Frontal cortex (tissue), 4 donors: Measurements from ENCODE around the gene CDH15. TPM values are rescaled to one million over a fixed set of nuclear protein-coding genes. Genes with fewer than 3 reads are reported as not detected.
"Not testable (repeated sequence)": the region's sequence is repeated elsewhere in the genome, so short reads cannot be mapped to it uniquely, and the experiment has no call there.

Source experiments
- DNase-seq, 2 donors: peaks; one replicate each; pipeline ENCODE4 v3.0.0; 2012; ENCODE audit warnings: low spot score in 2 of 2
- FAIRE-seq: peaks from 2 replicates; lab custom pipeline; 2012; peaks lifted over from hg19 to GRCh38; lab: Jason Lieb, UNC
- total RNA-seq: library from RNA; depleted of rRNA; stranded (reverse); fragments of >200 nt; gene quantifications from one replicate; pipeline ENCODE4 v1.2.3, GENCODE V29; 2014
- donor health status: control.
- donor health status: control.
- donor health status: control.

CDH15 gene
- total RNA-seq, 1 donor from 2014 or later, result 0.41 TPM

DNA sequence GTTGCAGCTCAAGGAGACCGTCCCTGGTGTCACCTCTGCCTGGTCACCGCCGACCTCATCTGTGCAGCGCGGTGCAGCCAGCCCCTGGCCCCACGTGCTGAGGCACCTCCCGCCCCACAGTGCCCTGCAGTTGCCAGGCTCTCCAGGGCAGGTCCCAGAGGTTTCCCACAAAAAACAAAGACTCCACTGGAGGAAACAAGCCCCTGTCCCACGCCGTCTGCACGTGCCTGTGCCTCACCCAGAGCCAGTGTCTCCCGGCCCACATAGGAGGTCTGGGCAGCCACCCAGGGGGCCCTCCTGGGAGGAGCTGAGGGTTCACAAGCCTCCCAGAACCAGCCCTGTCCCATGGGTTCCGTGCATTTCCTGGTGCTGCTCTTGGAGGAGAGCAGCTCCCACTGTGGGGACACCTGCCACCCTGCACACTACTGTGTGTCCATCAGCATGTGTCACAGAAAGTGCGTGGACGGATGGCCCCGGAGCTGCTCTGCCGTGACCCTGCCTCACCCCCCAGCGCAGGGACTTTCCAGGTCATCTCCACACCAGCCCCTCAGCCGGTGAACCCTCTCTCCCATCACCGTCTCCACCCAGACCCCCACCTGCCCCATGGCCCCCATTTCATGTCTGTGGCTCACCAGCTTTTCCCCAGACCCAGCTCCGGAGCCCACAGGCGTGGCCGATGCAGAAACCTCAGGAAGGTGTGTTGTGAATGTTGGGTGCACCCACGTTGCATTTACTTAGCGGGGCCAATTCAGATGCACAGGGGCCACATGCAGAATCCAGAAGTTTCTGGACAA lies 17.0 kb upstream of the CDH15 start:
- no peak for DNase-seq
- no peak for FAIRE-seq

DNA sequence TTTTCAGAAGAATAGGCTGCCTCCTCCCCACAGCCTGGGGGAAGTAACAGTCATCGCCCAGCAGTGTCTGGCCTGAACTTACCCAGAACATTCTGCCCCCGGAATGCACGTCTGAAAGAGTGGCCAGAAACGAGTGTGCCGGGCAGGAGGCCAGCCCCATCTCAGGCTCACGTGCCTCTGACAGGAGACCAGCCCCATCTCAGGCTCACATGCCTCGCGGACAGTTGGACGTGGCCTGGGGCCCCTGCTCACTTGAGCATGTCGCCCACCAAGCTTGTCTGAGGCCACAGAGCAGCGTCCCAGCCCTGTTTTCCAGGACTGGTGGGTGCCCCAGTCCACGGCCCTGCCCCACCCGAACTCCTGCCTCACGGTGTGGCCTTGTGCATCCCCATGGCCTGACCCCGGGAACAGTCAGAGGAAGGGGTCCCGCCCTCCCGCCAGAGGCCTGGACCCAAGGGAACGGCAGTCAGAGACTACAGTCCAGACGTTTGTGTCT lies 16.3 kb upstream of the CDH15 start:
- FAIRE-seq, result no peak
- peak in 1 of 2 donors; percentile 60 for DNase-seq

DNA sequence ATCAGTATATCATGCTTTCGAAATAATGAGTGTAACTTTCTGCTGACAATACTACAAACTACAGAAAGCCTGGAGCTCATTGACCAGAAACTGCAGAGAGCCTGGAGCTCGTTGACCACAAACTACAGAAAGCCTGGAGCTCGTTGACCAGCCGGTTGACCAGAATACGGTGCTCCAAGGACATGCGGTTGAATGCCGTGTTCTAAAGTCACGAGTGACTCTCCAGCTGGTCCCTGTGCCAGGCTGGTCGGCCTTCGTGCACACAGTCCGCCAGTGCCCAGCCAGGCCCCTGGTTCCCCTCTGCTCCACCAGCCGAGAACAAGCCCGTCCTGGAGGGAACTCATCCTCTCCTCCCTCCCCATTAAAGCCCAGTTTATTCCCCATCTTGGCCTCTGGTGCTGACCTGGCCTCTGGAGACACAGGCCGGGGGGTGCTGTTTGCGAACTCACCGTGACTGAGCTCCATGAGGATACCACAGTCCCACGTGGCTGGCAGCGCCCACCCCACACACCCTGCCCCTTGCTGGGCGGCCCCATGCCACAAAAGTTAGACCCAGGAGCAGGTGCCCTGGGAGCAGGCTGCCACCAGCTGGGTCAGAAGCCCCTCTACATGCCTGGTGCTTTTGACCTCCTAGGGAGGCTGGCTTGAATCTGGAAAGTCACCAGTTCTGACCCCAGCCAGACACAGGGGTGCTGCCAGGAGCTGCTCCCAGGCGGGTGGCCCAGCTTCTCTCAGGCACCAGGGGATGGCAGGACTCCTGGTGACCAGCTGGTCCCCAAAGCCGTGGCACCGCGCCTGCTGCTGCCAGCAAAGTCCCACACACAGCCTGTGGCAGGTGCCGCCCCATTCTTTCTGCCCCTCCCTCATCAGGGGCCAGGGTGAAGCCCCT lies 15.5 kb upstream of the CDH15 start:
- DNase-seq (no peak), FAIRE-seq (no peak)

DNA sequence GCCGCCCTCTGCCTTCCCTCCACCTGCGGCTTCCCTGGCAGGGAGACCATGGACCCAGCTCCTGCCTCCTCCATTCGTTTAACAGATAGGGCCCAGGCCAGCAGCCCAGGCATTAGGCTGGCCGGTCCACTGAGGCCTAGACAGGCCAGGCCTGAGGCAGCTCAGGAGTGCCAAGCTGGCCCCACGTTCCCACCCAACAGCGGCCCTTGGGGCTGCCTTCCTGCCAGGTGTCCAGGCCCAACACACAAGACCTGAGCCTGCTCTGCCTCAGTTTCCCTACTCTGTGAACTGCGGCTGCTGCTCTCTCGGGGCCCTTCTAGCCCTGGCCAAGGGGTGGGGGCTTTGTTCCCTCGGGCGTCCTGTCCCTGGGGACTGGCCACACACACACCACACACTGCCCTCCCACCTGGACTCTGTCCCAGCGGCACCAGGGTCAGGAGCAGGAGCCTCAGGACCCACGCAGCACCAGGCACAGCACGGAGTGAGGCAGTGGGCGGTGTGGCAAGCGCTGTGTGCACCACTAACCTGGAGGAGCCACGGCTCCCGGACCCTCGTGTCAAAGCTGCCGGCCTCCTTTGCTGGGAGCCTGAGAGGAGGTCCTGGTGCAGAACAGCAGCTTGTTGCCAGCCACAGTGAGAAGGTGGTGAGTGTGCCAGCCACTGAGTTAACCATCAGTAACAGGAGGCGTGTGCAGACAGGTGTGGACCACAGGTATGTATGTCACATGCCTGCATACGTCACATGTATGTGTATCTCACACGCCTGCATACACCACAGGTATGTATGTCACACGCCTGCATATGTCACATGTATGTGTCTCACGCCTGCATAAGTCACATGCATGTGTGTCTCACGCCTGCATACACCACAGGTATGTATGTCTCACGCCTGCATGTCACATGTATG lies 14.6 kb upstream of the CDH15 start:
- no peak for FAIRE-seq
- no peak for DNase-seq

DNA sequence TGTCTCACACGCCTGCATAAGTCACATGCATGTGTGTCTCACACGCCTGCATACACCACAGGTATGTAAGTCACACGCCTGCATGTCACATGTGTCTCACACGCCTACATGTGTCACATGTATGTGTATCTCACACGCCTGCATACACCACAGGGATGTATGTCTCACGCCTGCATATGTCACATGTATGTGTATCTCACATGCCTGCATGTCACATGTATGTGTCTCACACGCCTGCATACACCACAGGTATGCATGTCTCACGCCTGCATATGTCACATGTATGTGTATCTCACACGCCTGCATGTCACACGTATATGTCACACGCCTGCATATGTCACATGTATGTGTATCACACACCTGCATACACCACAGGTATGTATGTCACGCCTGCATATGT lies 13.8 kb upstream of the CDH15 start:
- DNase-seq, result no peak
- FAIRE-seq, result no peak

DNA sequence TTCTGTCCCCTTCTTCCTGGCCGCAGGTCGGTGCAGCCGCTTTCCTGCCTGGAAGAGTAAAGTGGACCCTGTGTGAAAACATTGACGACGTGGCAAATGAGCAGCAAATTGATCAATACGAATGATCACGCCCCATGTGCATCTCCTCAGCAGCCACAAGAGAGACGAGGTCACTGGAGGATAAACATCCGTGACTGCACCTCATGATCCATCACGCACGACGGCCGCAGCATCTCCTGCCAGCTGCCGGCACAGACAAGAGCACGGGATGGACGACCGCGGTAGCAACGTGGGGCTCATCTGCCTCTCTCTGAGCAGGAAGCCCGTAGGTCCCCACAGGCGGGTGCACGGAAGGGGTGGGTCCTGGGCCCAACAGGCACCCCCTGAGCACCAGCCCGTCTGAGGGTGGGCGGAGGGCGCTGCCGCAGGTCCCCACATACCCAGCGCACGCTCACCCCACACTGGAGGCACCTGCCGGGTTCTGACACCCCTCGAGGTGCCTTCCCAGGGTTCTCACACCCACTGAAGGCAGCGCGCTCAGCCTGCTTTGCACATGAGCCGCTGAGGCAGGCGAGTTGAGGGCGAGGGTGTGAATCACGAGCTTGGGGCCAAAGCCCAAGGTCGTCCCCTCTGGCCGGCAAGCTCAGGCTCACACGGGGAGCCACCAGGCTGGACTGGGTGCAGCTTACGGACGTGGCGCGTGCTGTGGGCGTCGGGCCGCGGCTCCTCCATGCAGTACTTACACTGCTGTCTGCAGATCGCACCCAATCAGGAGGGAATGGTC lies 12.3 kb upstream of the CDH15 start:
- DNase-seq (no peak), FAIRE-seq (no peak)

DNA sequence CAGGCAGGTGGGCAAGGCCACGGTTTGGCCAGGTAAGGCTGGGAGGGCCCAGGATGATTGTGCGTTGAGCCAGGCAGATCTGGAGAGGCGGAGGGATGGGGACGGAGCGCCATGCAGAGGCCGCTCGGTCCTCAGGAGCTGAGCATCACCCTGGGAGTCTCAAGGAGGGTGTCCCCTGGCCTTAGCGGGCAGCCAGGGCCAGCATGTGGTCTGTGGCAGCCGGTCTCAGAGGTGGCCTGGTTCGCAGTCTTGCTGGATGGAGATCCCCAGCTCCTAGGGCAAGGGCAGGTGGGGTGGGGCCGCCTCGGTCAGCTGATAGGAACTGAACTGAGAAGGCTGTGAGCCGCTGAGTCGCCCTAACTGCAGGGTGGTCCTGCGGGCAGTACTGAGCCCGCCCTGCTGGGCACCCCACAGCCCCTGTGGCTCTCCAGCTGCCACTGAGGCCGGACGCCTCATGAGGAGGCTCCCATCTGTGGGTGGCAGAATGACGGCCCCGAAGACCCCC lies 11.6 kb upstream of the CDH15 start:
- DNase-seq, result no peak
- FAIRE-seq, result no peak

DNA sequence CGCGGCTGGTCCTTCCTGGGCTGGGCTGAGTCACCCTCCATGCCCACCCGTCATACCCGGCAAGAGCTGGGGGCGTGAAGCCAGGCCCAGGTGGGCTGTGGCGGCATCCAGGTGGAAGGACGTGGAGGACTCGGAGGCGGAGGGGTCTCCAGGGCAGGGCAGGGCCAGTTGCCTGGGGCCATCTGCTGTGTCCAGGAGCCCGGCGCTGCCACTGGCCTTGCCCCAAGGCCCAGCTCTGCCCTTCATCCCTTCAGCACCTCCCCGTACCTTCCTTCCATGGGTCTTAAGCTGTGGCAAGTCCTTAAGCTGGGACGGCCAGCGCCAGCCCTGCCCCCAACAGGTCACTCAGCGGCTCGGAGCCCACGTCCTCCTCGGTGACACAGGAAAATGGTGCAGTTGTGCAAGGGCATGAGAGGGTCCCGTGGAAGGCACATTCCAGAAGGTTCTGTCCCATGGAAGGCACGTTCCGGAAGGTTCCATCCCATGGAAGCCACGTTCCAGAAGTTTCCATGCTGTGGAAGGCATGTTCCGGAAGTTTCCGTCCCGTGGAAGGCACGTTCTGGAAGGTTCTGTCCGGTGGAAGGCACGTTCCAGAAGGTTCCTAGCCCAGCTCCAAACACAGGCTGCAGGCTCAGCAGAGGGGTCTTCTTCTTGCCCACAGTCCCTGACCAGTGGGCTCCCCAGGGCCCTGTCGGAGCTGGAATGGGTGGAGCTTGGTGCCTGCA lies 10.4 kb upstream of the CDH15 start:
- FAIRE-seq (no peak), DNase-seq (no peak)

DNA sequence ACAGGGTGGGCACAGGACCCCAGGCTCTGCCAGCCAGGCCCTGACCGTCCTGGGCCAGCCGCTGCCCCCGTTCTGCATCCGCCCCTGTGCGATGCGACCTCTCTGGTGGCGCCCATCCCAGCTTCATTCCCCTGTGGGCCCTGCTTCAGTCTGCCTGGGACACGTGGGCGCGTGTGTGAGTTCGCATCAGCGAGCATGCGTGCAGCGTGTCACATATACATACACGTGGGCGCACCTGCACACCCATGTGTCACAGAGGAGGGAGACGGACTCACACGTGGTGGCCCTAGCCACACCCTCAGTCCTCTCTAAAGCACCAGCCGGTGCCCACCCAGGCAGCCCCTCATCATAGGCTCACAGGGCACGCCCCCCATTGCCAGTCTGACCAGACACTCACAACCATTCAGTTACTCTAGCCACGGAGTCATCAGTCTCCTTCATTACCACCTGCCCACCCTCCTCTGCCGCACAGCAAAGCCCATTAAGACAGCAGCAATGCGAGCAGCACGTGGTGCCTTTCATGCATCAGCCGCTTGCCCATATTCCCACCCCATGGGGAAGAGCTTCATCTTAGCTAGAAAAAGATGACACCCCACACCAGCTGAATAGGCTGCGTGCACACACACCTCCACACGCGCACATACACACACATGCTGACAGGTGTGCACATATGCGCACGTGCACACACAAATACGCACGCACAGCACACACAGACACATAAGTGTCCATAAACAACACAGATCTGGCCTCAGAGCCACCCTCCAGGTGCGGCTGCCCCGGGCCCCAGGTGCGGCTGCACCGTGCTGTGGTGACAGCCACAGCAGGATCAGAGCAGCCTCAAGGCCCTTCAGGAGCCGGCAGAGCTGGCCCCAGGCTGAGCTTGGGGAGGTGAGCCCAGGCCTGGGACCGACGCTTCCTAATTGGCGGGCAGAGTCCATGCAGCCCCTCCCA lies 9.5 kb upstream of the CDH15 start:
- FAIRE-seq, result no peak
- no peak for DNase-seq

DNA sequence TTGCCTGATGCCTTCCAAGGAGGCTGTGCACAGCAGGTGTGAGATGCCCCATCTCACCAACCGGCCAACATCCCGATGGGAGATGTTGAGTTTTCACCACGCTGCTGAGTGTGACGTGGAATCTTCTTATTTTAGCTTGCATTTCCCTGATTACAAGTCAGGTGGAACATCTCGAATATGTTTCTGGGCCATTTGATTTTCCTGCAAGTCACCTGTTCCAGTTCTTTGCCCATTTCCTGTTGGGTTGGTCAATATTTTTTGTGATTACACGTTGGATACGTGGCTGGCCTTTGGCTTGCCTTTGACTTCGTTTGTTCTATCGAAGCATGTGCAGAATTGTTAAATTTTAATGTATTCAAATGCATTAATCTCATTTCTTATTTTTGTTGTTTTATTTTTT lies 8.3 kb upstream of the CDH15 start:
- DNase-seq (no peak), FAIRE-seq (no peak)

DNA sequence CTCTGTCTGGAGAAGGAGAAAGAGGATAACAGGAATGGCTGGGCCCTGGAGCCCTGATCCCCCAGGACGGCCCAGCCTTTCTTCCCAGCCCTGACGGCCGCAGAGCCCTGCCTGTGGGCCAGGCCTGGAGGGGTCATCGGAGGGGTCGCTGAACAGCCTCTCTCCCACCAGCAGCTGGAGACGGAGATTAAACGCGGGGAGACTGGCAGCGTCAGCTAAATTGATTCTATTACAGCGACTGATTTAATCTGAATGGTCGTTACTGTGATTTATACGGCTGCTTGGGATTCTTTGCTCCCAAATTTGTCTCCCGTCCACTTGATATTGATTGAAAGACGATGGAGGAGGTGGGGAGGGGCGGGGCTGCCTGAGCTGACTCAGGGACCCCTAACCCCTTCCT lies 7.1 kb upstream of the CDH15 start:
- no peak for DNase-seq
- FAIRE-seq, result no peak

DNA sequence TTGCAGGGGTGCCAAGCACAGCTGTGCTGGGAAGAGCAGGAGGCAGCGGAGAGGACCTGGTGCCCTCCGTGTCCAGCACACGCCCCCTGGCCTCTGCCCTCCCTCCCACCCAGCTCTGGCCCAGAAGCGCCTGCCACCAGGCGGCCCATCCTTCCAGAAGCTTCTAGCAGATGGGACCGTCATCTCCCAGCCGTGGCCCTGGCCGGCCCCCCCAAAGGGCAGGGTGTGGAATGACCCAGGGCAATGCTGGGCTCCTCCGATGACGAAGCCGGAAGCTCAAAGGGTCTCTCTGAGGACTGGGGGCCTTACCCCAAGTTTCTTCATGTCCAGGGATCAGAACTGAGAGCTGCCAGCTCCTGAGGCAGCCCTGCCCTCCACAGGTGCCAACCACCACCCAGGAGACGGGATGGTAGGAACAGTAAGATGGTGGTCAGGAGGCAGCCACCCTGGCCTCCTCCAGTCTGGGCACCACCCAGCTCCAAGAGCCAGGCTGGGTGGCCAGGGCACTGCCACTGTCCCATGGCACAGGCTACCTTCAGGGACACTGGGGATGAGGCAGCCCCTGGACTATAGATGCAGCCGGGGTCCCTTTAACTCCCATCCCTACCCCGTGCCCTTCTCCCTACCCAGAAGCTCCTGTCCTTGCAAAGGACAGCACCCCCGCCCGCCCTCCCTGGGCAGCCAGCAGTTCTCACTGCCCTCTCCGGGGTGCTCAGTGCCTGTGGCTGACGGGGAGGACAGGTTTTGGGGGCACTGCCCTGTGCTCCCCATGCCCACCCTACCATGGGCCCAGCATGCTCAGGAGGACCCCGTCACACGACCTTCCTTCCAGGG lies 6.5 kb upstream of the CDH15 start:
- no peak for DNase-seq
- FAIRE-seq, result no peak

DNA sequence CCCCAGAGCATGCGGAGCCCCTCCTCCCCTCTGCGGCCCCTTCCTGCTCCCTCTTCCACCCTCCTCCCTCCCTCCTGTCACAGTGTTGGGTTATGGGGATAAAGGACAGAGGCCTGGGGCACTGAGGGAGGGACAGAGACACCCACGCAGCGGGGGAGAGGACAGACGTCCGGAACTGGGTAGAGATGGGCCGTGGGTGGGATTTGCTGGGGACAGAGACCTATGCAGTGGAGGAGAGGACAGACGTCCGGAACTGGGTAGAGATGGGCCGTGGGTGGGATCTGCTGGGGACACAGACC lies 5.9 kb upstream of the CDH15 start:
- FAIRE-seq, result not testable (repeated sequence)

DNA sequence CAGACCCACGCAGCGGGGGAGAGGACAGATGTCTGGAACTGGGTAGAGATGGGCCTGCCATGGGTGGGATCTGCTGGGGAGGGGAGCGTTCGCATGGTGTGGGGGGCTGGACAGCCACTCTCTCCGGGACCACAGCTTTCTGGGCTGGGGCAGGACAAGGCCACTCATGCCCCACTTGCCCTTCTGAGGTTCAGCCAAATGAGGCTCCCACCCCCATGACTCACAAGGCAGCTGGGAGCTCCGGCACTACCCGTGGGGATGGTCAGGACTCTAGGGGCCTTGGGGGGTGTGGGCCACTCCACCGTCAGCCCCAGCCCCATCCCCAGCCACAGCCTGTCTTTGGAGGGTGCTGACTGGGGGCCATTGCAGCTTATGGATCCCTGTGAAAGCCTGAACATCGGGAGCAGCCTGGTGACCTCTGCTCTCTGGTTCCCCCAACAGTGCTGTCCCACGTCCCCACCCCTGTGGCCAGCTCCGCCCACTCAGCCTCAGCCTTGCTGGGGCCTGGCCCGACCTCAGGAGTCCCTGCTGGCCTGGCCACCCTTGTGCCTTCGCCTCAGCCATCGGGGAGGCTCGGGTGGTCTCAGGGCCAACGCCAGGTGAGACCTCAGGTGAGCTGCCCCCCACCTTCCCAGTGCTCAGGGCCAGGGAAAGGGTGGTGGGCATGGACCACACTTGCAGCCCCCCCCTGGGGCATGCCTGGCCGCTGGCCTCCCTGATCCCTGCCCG lies 4.7 kb upstream of the CDH15 start:
- DNase-seq (no peak), FAIRE-seq (no peak)

More for the DNA sequence above, 5.9 kb upstream of the CDH15 start:
- not testable (repeated sequence) for DNase-seq

DNA sequence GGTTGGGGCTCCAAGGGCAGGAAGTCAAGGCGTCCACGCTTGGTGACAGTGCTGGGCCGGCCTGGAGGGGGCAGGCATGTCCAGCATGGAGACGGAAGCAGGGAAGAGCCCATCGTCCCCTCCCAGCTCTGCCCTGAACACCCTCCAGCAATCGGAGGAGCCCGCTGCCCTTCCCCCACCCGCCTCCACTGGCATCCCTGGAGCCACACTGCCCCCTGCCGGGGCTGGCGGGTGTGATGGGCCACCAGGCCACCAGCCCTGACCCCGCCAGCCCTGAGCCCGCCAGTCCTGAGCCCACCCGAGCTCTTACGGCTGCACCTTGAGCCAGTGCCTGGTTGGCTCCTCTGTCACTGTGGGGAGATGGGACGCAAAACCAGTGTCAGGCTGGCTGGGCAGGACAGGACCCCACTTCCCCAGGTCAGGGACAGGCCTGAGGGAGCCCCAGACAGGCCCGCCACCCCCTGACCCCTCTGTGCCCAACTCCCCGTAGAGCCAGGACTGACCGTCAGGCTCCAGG lies 4.1 kb upstream of the CDH15 start:
- no peak for FAIRE-seq
- DNase-seq, result peak; percentile 84 to 91
